ENCODE data around the gene CEP112. TPM values are rescaled to one million over a fixed set of nuclear protein-coding genes. Genes with fewer than 3 reads are reported as not detected.

Gene CEP112
- total RNA-seq, 1 donor from 2014 or later: 13.9 TPM

DNA sequence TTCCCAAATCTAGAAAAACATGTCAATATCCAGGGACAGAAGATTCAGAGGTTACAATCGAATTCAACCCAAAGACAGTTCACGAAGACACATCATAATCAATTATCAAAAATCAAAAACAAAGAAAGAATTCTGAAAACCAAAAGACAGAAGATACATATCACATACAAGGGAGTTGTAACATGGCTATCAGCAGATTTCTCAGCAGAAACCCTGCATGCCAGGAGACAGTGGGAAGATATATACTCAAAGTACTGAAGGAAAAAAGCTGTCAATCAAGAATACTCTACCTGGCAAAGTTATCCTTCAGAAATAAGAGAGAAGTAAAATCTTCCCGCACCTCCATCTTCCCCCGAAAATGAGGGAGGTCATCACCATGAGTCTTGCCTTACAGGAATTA is 258.6 kb downstream of the CEP112 start:
- Histone ChIP-seq H3K4me2 (ENCODE audit: low read length) (no peak overlapping the region), H3K4me1 (ENCODE audit: insufficient read depth, low read length) (no peaks in the 10 kb centered on the region), H3K36me3 (ENCODE audit: insufficient read depth, low read length) (no peaks in the 10 kb centered on the region), H3K27me3 (ENCODE audit: insufficient read depth, low read length) (no peaks in the 10 kb centered on the region), H2AFZ (ENCODE audit: low read depth, low read length) (no peak overlapping the region), H3K79me2 (ENCODE audit: insufficient read depth, low read length) (no peaks in the 10 kb centered on the region), H3K9ac (ENCODE audit: low read length) (no peak overlapping the region), H3K9me3 (ENCODE audit: insufficient read depth, low read depth, low read length) (no peaks in the 10 kb centered on the region), H3K4me3 (ENCODE audit: insufficient read depth, low read depth, low read length) (no peak overlapping the region), H4K20me1 (ENCODE audit: insufficient read depth, low read length) (no peaks in the 10 kb centered on the region), H3K27ac (ENCODE audit: low read depth, low read length) (no peak overlapping the region)
- Mint-ChIP-seq H3K27me3 (ENCODE audit: low read depth, unreplicated experiment) (no peaks in the 10 kb centered on the region), H3K4me3 (ENCODE audit: unreplicated experiment) (no peak overlapping the region), H3K27ac (ENCODE audit: unreplicated experiment) (no peak overlapping the region), H3K36me3 (ENCODE audit: low read depth, unreplicated experiment) (peaks cover 5% of the 10 kb centered on the region), H3K4me1 (ENCODE audit: low read depth, unreplicated experiment) (peaks cover 7% of the 10 kb centered on the region), H3K9me3 (ENCODE audit: unreplicated experiment) (peaks cover 7% of the 10 kb centered on the region)
- DNase-seq (ENCODE audit: low read depth) (no peak), FAIRE-seq (no peak)
- TF ChIP-seq, protein P1, sequence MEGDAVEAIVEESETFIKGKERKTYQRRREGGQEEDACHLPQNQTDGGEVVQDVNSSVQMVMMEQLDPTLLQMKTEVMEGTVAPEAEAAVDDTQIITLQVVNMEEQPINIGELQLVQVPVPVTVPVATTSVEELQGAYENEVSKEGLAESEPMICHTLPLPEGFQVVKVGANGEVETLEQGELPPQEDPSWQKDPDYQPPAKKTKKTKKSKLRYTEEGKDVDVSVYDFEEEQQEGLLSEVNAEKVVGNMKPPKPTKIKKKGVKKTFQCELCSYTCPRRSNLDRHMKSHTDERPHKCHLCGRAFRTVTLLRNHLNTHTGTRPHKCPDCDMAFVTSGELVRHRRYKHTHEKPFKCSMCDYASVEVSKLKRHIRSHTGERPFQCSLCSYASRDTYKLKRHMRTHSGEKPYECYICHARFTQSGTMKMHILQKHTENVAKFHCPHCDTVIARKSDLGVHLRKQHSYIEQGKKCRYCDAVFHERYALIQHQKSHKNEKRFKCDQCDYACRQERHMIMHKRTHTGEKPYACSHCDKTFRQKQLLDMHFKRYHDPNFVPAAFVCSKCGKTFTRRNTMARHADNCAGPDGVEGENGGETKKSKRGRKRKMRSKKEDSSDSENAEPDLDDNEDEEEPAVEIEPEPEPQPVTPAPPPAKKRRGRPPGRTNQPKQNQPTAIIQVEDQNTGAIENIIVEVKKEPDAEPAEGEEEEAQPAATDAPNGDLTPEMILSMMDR (IDR thresholded peaks at IDR 0.05; ENCODE audit: insufficient read depth, low read depth, low read length): no peak
- TF ChIP-seq EZH2 (IDR thresholded peaks at IDR 0.05; ENCODE audit: insufficient read depth, low read length): no peak

DNA sequence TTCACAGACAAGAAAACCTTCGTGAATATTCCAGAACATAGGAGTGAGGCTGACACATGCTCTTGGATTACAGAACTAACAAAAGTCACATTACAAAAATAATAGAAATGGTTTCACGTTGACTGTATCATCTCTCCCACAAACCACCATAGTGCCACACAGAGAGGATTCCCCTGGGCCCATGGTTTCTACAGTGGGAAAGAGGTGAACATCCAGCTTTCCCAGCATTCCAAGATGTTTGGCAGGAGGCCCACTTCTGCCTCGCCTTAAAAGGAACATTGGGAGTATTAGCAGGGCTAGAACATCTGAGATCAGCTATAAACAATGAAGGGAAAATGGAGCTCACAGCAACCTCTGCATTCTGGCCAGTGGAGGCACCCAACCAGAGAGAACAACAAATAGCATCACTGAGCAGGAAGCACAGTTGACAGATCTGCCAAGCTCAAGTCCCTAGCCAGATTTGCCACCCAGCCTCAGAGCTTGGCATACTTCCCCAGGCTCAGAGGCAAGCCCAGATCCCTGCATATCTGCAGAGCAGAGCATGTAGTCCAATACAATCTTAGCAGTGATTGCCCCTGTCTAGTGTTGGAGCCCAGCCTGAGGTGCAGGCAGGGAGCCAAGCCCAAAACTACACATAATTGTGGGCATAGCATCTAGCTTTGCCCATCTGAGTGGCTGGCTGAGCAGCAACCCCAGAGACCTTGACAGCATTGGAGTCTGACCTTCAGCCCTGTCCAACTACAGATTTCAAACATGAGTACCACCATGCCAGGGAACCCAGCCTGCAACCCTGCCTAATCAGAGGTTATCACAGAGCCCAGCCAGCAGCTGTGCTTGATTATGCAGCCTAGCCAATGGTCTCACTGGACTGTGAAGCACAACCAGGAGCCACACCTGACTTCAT is 260.4 kb downstream of the CEP112 start:
- Histone ChIP-seq H3K9ac (ENCODE audit: low read length) (no peak overlapping the region), H3K27ac (ENCODE audit: low read depth, low read length) (no peak overlapping the region), H2AFZ (ENCODE audit: low read depth, low read length) (no peak overlapping the region), H3K9me3 (ENCODE audit: insufficient read depth, low read depth, low read length) (no peaks in the 10 kb centered on the region), H4K20me1 (ENCODE audit: insufficient read depth, low read length) (no peaks in the 10 kb centered on the region), H3K36me3 (ENCODE audit: insufficient read depth, low read length) (no peaks in the 10 kb centered on the region), H3K4me2 (ENCODE audit: low read length) (no peak overlapping the region), H3K79me2 (ENCODE audit: insufficient read depth, low read length) (no peaks in the 10 kb centered on the region), H3K4me3 (ENCODE audit: insufficient read depth, low read depth, low read length) (no peak overlapping the region), H3K4me1 (ENCODE audit: insufficient read depth, low read length) (no peaks in the 10 kb centered on the region), H3K27me3 (ENCODE audit: insufficient read depth, low read length) (no peaks in the 10 kb centered on the region)
- H3K27ac Mint-ChIP-seq (ENCODE audit: unreplicated experiment): no peak overlapping the region
- FAIRE-seq (no peak), DNase-seq (ENCODE audit: low read depth) (no peak)
- H3K4me3 Mint-ChIP-seq (ENCODE audit: unreplicated experiment): no peak overlapping the region
- H3K9me3 Mint-ChIP-seq (ENCODE audit: unreplicated experiment): peaks cover 9% of the 10 kb centered on the region
- peaks cover 7% of the 10 kb centered on the region for H3K4me1 Mint-ChIP-seq (ENCODE audit: low read depth, unreplicated experiment)
- H3K36me3 Mint-ChIP-seq (ENCODE audit: low read depth, unreplicated experiment): peaks cover 11% of the 10 kb centered on the region
- H3K27me3 Mint-ChIP-seq (ENCODE audit: low read depth, unreplicated experiment): no peaks in the 10 kb centered on the region
- TF ChIP-seq EZH2 (IDR thresholded peaks at IDR 0.05; ENCODE audit: insufficient read depth, low read length): no peak
- TF ChIP-seq, protein P1 (IDR thresholded peaks at IDR 0.05; ENCODE audit: insufficient read depth, low read depth, low read length): no peak

Measured in astrocyte (in vitro differentiated cells and primary cell).